Measurements from ENCODE around the gene TADA2B. TPM values are rescaled to one million over a fixed set of nuclear protein-coding genes. Genes with fewer than 3 reads are reported as not detected.

Gene TADA2B
- total RNA-seq, 6 donors from 2014 or later, result 20.8 to 29.0 (median 26.2) TPM

DNA sequence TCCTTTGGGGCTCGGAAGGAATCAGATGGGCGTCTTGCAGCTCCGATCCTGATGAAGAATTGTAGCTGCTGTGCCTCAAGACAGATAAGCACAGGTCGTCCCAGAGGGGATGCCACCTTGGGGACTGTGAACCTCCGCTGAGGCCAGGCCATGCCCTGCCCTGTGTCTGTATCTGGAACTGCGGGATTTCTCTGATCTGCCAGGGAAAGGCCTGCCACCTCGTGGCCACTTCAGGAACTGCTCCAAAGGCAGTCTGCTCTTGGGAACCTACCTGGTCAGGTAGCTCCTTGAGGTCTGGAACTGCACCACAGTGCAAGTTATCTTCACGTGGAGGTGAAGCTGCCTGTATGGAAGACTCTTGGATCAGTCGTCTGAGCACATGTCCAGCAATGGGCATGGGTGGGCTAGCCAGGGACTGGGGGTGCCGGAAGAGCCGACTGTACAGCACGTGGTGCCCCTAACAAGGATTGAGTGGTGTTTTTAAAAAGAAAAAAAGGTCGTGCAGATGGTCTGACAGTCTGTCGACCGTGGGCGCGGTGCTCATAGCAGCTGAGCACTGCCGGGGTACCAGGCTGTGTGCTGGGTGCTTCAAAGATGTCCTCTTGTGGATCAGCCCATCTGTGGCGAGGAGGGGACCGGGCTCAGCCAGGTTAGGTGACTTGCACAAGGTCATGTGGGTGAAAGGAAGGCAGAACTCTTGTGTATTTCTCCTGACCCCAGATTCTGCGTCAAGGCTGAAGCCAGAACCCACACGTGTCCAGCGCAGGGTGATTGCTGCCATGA, 27.7 kb downstream of the TADA2B start:
- peak; percentile 48 to 79 for ATAC-seq (ENCODE audit: low FRiP score in 2 of 2)
- 39 to 42% methylated on average over 20 to 23 of the region's 23 CpGs for WGBS, 2 donors

DNA sequence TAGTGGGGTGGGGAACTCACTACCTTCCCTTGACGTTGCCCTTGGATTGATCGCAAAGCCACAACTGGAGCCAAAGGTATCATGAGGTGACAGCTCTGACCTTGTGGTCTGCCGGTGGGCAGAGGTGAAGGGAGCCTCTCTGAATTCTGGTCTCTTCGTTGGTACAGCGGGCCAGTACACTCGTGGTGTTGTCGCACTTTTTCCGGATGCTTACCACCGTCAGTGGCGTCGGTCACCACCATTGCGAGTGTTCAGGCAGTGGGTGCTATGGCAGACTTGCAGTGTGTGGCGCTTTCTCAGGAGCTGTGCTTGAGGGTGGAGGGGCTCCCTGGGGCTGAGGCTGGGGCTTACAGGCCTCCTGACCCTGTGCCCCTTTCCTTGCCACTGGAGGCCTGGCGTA, 29.9 kb downstream of the TADA2B start:
- WGBS, 2 donors, result 88 to 93% methylated on average over 11 to 14 of the region's 14 CpGs
- TF ChIP-seq POLR2AphosphoS5 (IDR thresholded peaks at IDR 0.05), result no peak
- TF ChIP-seq POLR2A (IDR thresholded peaks at IDR 0.05), result no peak
- TF ChIP-seq EP300 (IDR thresholded peaks at IDR 0.05), result no peak
- TF ChIP-seq, protein P1, sequence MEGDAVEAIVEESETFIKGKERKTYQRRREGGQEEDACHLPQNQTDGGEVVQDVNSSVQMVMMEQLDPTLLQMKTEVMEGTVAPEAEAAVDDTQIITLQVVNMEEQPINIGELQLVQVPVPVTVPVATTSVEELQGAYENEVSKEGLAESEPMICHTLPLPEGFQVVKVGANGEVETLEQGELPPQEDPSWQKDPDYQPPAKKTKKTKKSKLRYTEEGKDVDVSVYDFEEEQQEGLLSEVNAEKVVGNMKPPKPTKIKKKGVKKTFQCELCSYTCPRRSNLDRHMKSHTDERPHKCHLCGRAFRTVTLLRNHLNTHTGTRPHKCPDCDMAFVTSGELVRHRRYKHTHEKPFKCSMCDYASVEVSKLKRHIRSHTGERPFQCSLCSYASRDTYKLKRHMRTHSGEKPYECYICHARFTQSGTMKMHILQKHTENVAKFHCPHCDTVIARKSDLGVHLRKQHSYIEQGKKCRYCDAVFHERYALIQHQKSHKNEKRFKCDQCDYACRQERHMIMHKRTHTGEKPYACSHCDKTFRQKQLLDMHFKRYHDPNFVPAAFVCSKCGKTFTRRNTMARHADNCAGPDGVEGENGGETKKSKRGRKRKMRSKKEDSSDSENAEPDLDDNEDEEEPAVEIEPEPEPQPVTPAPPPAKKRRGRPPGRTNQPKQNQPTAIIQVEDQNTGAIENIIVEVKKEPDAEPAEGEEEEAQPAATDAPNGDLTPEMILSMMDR (IDR thresholded peaks at IDR 0.05), result no peak
- no peak for ATAC-seq (ENCODE audit: low FRiP score in 2 of 2)

More for the DNA sequence above, 27.7 kb downstream of the TADA2B start:
- Histone ChIP-seq H3K4me1 (peaks cover 13 to 22% (median 20%) of the 10 kb centered on the region in 4 donors), H3K36me3 (no peaks in the 10 kb centered on the region), H3K9me3 (no peaks in the 10 kb centered on the region), H3K4me3 (no peak overlapping the region), H3K27me3 (no peaks in the 10 kb centered on the region), H3K27ac (no peak overlapping the region)
- DNase-seq, result peak in 1 of 2 donors; percentile 92
- TF ChIP-seq, protein P1 (IDR thresholded peaks at IDR 0.05), result peak; percentile 98 to 99 (median 99)
- TF ChIP-seq POLR2A (IDR thresholded peaks at IDR 0.05) (no peak), EP300 (IDR thresholded peaks at IDR 0.05) (no peak), POLR2AphosphoS5 (IDR thresholded peaks at IDR 0.05) (no peak)

DNA sequence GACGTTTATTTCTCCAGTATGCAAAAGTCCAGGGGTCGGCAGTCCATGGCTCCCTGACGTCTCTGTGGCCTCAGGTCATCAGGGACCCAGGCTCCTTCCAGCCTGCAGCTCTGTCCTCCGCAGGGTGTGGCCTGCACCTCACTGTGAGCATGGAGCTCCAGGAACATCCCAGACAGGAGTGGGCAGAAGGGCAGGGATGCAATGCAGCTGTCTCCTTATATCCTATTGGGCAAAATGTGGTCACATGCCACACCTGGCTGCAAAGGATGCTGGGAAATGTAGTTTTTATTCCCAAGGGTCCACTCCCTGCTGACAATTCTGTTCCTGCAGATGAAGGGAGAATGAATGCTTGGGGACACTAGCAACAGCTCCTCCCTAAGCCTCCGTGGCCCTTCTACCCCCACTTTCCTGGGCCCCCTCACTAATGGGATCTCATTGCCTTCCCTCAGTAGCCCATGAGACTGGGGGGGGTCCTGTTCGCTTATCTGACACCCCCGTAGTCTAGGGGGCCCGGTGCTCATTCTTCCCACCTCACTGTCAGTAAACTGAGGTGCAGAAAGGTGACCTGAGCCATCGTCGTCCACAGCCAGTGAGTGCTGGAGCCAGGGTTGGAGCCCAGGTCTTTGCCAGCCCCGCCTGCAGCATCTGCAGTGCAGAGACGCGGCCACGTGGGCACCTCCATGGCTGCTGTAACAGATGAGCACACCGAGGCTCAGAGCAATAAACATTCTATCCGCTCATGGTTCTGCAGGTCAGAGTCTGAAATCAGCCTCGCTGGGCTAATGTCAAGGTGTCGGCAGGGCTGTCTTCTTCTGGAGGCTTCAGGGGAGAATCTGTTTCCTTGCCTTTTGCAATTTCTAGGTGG, 30.6 kb downstream of the TADA2B start:
- H3K36me3 ChIP-seq, result no peaks in the 10 kb centered on the region
- no peak overlapping the region for H3K27ac ChIP-seq
- H3K27me3 ChIP-seq, result no peaks in the 10 kb centered on the region
- no peaks in the 10 kb centered on the region for H3K9me3 ChIP-seq
- TF ChIP-seq, protein P1 (IDR thresholded peaks at IDR 0.05), result no peak
- 66 to 71% methylated on average over 11 to 18 of the region's 18 CpGs for WGBS, 2 donors
- no peak overlapping the region for H3K4me3 ChIP-seq
- no peak for ATAC-seq (ENCODE audit: low FRiP score in 2 of 2)
- DNase-seq, result no peak
- H3K4me1 ChIP-seq, result peaks cover 0 to 6% (median 4%) of the 10 kb centered on the region in 4 donors

More for the DNA sequence above, 29.9 kb downstream of the TADA2B start:
- H3K36me3 ChIP-seq, result no peaks in the 10 kb centered on the region
- H3K27me3 ChIP-seq, result no peaks in the 10 kb centered on the region
- H3K9me3 ChIP-seq, result no peaks in the 10 kb centered on the region
- no peak for DNase-seq
- peaks cover 0 to 7% (median 6%) of the 10 kb centered on the region in 4 donors for H3K4me1 ChIP-seq
- H3K27ac ChIP-seq, result no peak overlapping the region
- no peak overlapping the region for H3K4me3 ChIP-seq

DNA sequence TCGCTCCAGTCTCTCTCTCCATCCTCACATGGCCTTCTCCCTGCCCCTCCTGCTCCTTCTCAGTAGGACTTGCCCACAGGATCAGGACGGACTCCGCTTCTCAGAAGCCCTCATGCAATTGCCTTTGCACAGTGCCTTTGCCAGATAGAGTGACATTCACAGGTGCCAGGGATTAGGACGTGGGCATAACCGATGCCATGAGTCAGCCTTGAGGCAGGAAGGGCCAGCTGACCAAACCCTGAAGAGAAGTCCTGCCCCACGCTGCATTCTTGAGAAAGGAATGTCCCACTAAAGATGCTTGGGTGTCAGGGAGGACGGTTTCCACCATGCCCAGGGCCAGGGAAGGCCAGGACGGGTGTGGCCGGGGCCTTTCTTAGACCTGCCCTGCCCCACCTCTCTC, 31.3 kb downstream of the TADA2B start:
- TF ChIP-seq, protein P1 (IDR thresholded peaks at IDR 0.05), result no peak
- TF ChIP-seq POLR2AphosphoS5 (IDR thresholded peaks at IDR 0.05) (no peak), EP300 (IDR thresholded peaks at IDR 0.05) (no peak), POLR2A (IDR thresholded peaks at IDR 0.05) (no peak)
- H3K4me1 ChIP-seq, result no peaks in the 10 kb centered on the region
- no peak overlapping the region for H3K27ac ChIP-seq
- no peak for DNase-seq
- H3K4me3 ChIP-seq, result no peak overlapping the region
- no peak for ATAC-seq (ENCODE audit: low FRiP score in 2 of 2)
- H3K36me3 ChIP-seq, result no peaks in the 10 kb centered on the region
- H3K9me3 ChIP-seq, result no peaks in the 10 kb centered on the region
- no peaks in the 10 kb centered on the region for H3K27me3 ChIP-seq
- WGBS, 2 donors, result 80 to 85% methylated on average over 3 to 9 of the region's 9 CpGs

Data from upper lobe of left lung (tissue), 6 donors.